COLO829 (cell line): ENCODE results near the gene CLRN3.

Experiments
- DNase-seq: peaks from one replicate; pipeline ENCODE4 v3.0.0; 2012; ENCODE audit warnings: low spot score

CLRN3 gene, protein sequence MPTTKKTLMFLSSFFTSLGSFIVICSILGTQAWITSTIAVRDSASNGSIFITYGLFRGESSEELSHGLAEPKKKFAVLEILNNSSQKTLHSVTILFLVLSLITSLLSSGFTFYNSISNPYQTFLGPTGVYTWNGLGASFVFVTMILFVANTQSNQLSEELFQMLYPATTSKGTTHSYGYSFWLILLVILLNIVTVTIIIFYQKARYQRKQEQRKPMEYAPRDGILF

DNA sequence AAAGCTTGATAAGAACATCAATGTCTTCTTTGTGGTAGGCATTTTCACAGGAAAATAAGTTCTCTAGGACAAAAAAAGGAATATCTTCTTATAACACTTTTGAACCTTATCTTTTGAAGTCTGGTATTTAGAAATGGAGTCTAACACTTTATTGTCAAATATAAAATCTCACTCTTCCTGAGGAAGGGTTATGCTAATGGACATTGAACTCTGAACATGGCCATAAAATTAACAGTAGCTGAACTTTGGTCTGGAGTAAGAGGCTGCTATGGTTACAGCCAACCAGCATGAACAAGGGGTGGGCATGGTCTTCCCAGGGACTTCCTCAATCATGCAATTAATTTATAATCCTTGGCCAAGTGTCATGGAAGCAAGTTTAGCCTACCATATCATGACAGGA, at the start of gene CLRN3:
CLRN3 (minus strand) TSS at position 199 of the 400 bp plus-strand sequence; CDS start at position 42, 157 bp downstream.
- no peak for DNase-seq

DNA sequence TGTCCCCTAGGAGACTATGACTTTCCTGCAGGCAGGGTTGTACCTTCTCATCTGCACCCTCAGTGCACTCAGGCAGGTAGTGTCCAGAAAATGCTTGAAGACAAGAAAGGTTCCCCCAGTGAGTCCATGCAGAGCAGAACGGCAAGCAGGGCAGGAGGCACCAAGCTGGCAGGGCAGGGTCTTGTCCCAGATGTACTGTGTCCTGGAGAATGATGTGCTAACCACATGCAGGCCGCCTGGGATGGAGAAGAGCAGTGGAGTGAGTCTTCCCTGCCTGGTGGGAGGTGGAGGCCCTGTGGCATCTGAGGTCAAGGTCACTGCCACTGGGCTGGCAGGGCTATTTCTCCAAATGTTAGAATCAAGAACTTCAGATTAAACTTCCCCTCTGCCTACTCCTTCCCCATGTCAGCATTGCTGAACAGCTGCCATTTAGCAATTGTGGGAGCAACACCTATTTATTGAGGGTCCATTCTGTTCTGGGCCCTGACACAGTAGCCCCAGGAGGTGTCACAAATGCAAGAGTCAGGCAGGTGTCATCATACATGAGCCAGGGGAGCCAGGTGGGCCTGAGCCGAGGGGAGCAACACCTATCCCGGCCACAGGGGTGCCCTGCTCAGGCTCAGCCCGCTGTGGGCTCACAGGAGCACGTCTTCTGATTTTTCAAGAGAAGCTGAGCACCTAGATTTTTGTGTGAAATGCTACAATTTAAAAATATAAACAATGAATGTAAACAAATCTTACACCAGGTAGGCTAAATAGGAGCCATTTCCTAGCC, 48.3 kb upstream of the CLRN3 start:
- DNase-seq: no peak

DNA sequence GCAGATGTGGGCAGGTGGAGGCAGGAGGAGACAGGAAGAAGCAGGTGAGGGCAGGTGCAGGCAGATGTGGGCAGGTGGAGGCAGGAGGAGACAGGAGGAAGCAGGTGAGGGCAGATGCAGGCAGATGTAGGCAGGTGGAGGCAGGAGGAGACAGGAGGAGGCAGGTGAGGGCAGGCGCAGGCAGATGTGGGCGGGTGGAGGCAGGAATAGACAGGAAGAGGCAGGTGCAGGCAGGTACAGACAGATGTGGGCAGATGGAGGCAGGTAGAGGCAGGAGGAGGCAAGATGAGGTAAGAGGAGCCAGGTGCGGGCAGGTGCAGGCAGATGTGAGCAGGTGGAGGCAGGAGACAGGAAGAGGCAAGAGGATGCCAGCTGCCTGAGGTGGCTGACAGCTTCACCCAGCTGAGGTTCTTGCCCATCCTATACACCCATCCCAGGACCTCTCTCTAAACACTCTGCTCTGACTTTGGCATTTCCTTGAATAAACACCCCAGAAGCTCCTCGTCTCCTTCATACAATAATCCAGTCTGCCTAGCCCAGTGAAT, 47.1 kb upstream of the CLRN3 start:
- no peak for DNase-seq

DNA sequence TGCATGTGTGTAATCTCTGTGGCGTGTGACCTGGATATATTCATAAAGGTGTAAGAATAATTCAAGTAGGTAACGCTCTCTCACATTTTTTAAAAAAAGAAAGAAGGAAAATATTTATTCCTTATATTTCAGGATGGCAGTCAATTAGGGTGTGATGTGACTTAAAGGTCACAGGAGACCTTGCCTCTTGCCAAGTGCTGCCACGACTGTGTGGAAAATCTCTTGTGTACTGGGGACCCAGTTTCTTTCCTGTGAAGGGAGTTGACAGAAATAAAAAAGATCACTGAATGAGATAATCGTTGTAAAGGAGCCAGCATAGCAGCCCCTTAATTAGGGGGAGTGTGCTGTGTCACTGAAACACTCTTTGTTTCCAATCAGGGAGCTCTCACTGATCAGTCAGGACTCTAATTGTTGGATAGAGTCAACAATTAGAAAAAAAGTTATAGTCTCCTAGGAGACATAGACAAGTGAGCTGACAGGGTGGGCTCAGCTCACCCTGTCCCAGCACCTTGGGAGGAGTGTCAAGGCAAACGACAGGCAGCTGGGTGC, 45.2 kb upstream of the CLRN3 start:
- no peak for DNase-seq

DNA sequence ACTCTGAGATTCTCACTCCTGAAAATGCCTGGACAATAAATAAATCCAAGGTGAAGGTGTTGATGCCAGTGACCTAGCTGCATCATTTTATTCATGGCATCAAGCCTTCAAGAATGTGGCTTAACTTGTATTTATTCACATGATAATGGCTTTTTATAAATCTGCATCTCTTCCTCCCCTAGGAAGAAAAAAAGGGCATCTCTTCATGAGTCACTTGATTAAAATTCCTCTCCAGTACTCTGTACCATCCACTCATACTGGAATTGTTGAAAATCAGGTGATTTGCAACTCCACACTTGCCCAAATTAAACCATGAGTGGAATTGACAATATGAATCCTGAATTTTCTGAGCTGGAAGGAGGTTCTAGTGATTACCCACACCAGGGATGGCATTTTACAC, 44.3 kb upstream of the CLRN3 start:
- no peak for DNase-seq

DNA sequence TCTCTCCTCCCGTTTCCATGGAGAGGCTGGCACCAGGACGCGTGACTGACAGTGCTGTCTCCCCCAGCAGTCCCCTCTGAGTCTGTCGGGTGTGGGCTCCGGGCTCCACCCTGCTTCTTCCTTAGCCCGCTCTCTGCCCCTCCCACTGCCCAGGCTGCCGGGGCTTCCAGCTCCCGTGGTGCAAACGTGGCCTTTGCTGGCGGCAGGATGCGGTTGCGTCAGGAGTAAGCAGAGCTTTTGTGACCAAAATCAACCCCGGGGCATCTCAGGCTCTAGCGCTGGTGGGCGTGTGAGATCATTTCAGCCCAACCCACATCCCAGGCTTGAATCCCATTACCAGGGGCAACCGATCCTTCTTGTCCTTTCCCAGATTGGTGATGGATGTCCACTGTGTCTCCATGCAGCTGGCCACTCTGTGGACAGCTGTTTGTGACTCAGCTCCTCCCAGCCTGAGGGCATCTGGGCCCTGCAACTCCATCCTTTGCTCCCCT, 42.4 kb upstream of the CLRN3 start:
- DNase-seq: no peak

DNA sequence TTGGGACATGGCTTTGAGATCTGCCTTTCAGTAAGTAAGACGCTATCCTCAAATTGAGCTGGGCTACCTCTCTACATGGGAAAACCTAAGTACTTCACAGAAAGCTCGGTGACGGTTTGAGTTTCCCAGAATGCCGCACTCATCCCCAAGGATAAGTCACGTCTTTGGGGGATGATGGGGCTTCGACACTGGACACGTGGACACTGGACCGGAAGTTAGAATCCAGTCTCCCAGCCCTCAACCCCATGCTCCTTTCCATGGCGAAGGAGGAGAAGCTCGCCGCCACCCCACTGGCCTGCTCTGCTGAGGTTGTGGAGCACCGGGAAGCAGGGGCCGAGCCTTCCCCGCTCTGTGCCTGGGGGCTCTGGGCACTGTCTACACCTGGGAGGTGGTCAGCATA, 41.6 kb upstream of the CLRN3 start:
- DNase-seq: no peak

DNA sequence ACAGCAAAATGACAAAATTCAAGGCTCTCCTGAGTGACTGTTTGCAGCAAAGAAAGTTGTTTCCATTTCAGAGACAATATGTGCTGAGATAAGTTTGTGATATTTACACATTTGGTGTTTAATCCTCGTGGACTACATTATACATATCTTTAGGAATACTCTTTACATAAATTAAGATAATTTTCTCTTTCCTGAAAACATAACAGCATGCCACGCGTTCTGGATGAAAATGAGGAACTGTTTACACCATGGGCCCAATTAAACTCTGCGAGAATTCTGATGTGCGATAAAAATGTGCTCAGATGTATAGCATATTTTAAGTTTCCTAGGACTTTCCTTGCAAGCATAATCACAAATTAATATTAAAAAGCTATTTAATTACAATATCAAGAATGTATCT, 40.5 kb upstream of the CLRN3 start:
- DNase-seq: no peak

DNA sequence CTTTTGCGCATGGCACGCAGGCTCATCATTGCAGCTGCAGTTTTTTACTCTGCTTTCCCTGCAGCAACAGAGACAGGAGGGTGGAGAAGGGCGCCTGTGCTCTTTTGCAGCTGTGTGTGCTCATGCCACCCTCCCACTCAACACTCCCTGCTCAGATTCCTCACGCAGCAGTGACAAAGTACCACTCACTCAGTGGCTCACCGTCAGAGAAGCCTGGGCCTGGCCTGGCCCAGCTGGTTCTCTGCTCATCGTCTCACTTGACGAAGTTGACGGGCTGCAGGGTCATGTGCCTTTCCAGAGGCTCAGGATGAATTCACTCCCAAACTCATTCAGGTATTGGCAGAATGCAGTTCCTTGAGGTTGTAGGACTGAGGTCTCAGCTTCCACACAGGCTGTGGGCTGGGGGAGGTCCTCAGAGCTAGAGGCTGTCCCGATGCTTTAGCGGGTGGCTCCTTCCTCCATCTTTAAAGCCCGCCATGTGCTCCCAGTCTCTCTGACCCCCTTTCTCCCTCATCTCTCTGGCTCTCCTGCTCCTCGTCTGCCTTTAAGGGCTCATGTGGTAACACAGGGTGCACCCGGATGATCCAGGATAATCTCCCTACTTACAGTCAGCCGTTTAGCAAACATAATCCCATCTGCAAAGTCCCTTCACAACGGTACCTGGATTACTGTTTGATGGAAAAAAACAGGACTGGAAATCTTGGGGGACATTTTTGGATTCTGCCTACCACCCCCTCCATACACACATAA, 40.0 kb upstream of the CLRN3 start:
- no peak for DNase-seq

DNA sequence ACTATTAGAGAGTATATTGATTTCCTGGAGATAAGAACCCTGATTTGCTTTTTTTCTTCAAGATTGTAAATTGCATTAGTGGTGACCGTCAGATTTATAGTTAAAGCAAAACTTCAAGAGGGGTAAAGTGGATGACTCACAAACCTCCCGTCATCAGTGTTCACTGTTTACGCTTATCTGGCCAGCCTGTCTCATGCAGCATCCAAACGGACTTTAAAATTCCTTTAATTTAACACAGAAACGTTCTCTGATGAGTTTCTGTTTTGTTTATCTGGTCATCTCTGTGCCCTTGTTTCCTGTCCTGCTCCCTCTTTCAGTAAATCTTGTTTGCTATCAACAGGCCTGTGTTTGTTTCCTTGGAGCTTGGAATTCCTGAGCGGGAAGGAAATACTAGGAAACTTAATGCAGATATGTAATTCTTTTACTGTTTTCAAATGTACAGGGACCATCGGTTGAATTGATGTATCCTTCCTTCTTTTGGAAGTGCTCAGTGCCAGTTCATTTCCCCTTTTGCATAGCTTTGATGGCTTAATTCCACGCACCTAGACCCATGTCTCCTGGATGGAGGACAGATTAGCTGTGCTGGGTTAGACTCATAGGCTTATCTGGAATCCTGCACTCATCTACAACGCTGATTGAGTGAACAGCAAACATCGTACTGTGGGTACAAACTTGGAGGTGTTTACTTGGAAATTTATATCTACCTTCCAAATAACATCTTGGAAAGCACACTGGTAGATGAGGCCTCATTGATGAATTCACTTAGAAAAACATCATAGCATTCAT, 35.5 kb upstream of the CLRN3 start:
- DNase-seq: peak; percentile 34

DNA sequence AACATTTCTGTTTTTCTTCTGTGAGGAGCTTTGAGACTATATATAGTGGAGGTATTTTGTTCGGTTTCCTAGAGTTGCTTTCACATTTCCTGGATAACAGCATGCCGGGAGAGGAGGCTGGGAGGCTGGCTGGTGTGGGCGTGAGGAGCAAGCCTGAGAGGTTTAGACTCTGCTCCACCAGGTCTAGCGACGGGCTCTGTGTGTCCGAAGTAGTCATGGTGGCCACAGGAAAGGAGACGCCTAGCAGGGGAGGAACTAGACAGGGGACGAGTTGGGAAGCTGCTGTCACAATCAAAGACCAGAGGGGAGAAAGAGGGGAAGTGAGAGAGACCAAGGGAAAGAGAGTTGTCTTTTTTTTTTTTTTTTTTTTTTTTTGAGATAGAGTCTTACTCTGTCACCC, 33.7 kb upstream of the CLRN3 start:
- no peak for DNase-seq

DNA sequence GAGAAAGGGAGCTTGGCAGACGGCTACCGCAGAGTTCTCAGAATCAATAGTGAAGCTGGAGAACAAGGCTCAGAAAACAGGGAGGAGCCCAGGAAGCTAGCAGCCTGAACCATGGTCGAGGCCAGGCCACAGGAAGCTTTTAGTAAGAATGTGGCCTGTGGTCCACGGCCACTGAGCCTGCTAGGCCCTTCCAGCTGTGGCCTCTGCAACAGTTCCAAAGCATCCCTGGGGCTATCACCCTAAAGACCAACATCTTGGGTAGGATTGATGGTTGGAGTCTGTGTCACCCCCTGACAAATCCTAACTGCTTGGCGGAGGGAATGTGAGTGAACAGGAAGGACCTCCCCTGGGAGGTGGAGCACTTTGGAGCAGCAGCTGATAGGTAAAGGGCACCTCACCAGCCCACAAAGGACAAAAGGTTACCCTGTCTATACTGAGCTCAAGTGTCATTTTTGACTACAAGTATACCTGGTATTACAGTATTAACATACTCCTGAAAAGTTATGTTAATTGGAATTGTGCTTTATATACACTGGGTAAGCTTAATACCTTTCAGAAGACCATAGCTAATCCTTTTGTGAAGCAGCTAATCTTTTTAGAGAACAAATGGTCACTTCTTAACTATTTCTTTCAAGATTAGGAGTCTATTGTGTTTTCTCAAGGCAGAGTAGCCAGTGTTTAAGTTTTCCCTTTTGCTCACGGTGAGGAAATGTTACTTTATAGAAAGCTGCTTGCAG, 32.9 kb upstream of the CLRN3 start:
- DNase-seq: no peak

DNA sequence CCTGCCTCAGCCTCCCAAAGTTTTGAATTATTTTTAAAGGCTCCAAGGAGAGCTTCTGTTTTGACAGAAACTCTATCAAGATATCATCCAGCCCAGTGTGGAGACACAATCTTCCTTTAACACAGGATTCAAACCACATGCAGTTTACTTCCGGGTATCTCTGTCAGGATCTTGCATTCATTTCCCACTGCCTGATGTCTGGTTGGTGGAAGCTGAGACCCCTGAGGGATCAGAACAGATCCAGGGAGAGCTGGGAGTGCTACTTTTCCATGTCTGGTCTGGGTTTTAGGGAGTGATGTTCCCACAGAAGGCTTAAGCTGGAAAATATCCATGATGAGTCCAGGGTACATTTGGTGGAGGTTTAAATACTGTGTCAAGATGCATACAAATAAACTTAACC, 30.9 kb upstream of the CLRN3 start:
- DNase-seq: no peak

DNA sequence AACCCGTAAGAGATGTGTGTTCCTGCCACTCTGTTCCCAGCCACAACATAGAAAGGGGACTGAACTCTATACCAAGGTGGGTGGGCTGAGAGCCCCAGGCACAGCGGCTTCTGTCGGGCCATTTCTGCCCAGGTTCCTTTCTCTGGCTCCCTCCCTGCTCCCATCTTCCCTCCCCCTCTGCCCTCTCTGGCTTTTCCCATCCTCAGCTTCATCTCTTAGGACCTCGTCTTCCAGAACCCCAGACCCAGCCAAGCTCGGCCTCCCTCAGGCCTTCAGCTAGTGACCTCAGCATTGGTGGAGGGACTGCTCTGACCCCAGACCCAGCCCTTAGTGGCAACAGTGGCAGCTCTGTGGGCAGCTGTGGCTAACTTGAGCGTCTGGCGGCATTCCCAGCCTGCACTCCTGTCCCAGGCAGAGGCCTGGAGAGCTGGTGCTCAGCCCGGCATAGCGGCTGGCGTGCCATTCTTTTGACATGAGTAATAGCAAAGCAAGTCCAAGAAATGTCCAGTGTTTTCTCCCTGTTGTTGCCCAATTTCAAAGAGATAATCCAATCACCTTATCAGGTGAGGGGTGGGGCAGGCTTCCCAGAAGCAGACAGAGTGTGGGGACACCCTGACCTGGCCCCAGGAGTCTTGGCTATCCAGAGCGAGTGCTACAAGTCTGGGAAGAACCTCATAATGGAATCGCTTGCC, 30.1 kb upstream of the CLRN3 start:
- DNase-seq: no peak

DNA sequence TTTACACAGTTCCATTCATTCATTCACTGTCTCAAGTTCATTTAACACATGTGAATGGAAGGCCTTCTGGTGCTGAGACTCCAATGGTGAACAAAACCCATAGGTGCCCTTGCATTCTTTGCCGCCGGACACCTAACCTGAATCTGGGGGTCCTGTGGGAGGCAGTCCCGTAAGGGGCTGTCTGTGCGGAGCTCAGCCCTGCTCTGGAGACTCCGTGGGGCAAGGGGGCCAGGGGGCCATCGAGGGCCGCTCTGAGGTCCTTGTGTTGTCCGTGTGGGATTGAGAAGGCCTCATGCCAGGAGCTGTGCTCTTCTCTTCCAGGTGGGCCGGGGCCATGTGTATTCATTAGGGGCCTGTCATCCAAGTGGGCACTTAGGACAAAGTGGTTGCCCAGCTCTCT, 29.5 kb upstream of the CLRN3 start:
- no peak for DNase-seq

DNA sequence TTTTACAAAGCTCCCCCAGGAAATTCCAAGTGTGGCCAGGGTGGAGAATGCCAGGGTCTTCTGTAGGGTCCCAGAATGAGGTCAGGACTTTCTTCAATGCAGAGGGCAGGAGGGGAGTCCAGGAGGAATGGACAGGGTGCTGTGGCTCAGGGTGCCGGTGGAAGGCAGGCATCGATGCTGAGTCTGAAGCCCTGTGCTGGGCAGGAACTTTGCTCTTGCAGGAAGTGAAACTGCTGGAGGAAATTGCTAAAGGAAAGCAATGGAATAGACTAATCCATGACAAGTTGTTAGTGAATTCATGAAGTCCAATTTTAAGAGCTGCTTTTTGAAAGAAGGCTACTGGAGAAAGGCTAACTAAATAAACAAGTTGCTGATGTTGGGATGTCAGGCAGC, 29.0 kb upstream of the CLRN3 start:
- DNase-seq: no peak

DNA sequence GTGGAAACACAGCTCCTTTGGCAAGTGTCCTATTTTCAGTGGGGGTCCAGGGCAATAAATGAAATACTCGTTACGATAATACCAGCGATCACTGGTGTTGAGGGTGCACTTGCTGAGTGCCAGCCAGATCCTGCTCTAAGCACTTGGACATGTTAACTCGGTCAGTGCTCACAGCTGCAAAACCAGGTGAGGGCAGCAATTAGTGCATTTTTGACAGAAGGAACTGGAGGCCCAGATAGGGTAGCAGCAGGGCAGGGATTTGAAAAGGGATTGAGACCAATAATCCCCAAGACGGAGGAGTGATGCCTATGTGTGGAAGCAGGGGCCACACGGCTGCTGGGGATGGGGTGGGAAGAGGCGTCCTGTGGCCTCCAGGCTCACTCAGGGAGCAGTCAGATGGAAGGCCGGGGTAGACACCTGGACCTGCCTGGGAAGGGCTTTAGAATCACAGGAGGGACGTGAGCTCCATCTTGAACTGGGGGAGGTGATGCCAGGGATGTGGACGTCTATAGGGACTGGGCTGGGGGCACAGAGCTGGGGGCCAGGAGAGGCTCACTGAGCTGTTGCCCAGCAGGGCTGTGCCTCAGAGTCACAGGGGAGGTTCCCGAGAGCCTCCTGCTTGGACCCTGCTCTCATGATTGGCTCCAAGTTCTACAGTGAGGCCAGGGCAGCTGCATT, 28.5 kb upstream of the CLRN3 start:
- DNase-seq: no peak

DNA sequence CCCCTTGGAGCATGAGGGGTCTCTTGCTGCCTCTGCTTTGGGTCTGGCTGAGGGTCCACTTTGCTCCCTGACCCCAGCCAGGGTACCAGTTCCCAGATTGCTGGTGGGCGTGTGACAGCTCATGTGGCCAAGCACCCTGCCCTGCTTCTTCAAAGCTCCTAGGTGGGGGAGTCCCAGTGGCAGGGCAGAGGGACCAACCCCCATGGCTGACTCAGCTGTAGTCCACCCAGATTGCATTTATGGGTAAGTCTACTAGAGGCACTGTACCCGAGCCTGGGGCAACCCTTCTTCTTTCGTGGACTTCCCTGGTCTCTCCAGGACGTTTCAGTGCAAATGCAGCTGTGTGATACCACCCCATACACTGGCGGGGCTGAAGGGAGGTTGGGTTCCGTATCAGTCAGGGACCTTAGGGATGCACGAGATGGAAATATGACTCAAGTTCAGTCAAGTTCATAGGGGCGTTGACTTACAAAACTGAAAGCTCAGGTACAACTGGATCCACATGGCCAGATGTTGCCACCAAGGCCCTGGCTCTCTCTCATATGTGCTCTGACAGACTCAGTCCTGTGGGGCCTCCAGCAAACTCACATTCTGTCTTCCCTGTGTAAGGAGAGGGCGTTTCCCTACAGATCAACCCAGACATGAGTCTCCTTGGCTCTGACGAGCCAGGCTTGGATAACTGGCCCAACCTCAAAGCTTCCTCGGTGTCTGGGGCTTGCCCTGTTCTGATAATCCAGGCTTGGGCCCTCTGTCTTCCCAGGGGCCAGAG, 27.7 kb upstream of the CLRN3 start:
- no peak for DNase-seq
